ENCODE data around the gene FNBP1L. TPM values are rescaled to one million over a fixed set of nuclear protein-coding genes. Genes with fewer than 3 reads are reported as not detected.
"Not testable (repeated sequence)": the region's sequence is repeated elsewhere in the genome, so short reads cannot be mapped to it uniquely, and the experiment has no call there.

Gene FNBP1L
- total RNA-seq, 2 donors from 2014 or later = 3.1 to 4.9 TPM

DNA sequence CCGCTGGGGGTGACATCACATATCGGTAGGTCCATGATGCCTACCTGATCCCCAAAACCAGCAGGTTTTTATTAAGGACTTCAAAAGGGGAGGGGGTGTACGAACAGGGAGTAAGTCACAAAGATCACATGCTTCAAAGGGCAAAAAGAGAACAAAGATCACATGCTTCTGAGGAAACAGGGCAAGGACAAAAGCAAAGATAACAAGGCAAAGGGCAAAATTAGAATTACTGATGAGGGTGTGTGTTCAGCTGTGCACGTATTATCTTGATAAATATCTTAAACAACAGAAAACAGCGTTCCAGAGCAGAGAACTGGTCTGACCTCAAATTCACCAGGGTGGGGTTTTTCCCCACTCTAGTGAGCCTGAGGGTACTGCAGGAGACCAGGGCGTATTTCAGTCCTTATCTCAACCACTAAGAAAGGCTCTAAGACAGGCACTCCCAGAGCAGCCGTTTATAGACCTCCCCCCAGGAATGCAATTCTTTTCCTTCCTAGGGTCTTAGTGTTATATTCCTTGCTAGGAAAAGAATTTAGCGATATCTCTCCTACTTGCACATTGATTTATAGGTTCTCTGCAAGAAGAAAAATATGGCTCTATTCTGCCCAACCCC lies 31.3 kb downstream of the FNBP1L start:
- not testable (repeated sequence) for H3K36me3 Mint-ChIP-seq (ENCODE audit: low read depth); ATAC-seq; H3K27ac Mint-ChIP-seq; DNase-seq; H3K9me3 ChIP-seq (ENCODE audit: control insufficient read depth, low read length, poor library complexity, severe bottlenecking); H3K4me3 Mint-ChIP-seq; H3K27me3 Mint-ChIP-seq; H3K4me1 Mint-ChIP-seq

DNA sequence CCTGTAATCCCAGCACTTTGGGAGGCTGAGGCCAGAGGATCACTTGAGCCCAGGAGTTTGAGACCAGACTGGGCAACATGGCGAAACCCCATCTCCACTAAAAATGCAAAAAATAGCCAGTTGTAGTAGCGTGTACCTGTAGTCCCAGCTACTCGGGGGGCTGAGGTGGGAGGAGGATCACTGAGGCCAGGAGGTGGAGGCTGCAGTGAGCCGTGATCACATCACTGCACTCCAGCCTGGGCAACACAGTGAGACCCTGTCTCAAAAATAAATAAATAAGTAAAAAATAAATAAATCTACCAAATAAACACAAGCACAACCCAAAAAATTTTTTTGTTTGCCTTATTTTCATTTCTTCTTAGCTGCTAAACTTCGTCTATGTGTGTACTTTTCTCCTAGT lies 34.0 kb downstream of the FNBP1L start:
- not testable (repeated sequence) for ATAC-seq; DNase-seq; H3K4me1 Mint-ChIP-seq; H3K27me3 Mint-ChIP-seq; H3K36me3 Mint-ChIP-seq (ENCODE audit: low read depth); H3K9me3 ChIP-seq (ENCODE audit: control insufficient read depth, low read length, poor library complexity, severe bottlenecking); H3K27ac Mint-ChIP-seq; H3K4me3 Mint-ChIP-seq

DNA sequence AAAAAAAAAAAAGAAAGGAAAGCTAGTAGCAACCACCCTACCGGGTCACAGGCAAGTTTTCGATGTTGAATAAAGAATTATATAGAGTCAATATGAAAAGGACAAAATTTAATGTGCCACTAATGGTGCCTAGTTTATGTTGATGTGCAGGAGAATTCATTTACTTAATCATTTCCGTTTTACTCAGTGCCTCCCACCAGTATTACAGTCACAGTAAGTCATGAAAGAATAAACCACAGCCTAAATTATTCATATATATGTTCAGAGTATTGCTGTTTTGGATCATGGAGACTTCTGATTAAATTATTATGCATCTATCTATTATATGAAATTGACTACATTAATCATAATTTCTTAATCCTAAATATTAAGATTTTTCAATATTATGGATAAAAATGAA lies 35.3 kb downstream of the FNBP1L start:
- H3K9me3 ChIP-seq (ENCODE audit: control insufficient read depth, low read length, poor library complexity, severe bottlenecking) = peaks cover 3% of the 10 kb centered on the region
- Mint-ChIP-seq H3K4me3 (no peak overlapping the region), H3K27me3 (no peaks in the 10 kb centered on the region), H3K36me3 (ENCODE audit: low read depth) (no peaks in the 10 kb centered on the region), H3K4me1 (peaks cover 4% of the 10 kb centered on the region), H3K27ac (no peak overlapping the region)
- ATAC-seq (no peak), DNase-seq (no peak)

DNA sequence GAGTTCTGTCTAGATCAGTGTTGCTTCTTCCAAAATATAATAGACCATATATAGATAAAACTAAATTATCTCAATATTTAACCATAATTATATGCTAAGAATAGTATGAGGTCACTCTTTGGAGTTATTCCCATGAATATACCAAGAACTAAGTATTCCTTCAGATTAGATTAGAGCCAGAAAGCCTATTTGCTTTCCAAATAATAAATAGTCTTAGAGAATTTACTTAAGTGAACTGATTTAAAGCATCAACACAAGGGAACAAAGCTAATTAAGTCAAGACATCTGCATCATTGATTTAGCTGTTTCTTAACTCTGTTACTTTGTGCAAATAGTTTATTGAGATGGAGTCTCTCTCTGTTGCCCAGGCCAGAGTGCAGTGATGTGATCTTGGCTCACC lies 35.7 kb downstream of the FNBP1L start:
- Mint-ChIP-seq H3K4me3 (no peak overlapping the region), H3K27ac (no peak overlapping the region), H3K27me3 (no peaks in the 10 kb centered on the region), H3K4me1 (peaks cover 4% of the 10 kb centered on the region), H3K36me3 (ENCODE audit: low read depth) (no peaks in the 10 kb centered on the region)
- ATAC-seq (no peak), DNase-seq (no peak)
- no peaks in the 10 kb centered on the region for H3K9me3 ChIP-seq (ENCODE audit: control insufficient read depth, low read length, poor library complexity, severe bottlenecking)

DNA sequence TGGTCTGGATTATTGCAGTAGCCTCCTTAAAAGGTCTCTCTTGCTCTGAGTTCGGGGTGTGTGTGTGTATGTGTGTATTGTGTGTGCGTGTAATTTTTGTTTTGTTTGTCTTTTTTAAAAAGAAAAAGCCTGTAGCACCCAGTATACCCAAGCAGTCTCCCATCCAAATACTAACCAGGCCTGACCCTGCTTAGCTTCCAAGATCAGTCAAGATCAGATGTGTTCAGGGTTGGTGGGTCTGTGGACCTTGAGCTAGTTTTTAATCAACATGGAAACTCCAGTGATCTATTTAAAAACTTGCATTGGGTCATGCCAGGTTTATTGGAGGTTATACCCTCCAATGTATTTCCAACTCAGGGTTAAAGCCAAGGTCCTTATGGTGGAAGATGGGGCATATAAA lies 40.3 kb downstream of the FNBP1L start:
- Mint-ChIP-seq H3K4me1 (peaks cover 4% of the 10 kb centered on the region), H3K36me3 (ENCODE audit: low read depth) (peaks cover 3% of the 10 kb centered on the region), H3K27ac (no peak overlapping the region), H3K27me3 (no peaks in the 10 kb centered on the region), H3K4me3 (no peak overlapping the region)
- DNase-seq (no peak), ATAC-seq (no peak)
- no peaks in the 10 kb centered on the region for H3K9me3 ChIP-seq (ENCODE audit: control insufficient read depth, low read length, poor library complexity, severe bottlenecking)

DNA sequence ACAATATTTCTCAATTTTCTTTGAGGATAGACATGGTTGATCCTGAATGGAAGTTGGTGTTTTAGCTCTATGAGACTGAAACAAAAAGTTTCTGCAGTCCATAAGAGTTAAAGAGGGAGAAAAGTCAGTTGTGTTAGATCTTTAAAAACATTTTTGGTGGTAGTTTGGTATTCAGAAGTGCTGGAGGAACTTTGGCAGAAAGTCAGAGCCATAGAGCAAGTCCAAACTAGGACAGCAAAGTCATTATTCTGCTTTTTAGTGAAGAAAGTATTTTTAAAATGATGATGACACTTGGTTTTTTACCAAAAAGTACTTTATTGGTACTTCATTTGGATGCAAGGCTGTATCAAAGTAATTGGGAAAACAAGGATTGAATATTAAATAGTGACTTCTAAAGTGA lies 41.8 kb downstream of the FNBP1L start:
- peaks cover 4% of the 10 kb centered on the region for H3K4me1 Mint-ChIP-seq
- no peaks in the 10 kb centered on the region for H3K27me3 Mint-ChIP-seq
- no peak overlapping the region for H3K27ac Mint-ChIP-seq
- no peak overlapping the region for H3K4me3 Mint-ChIP-seq
- no peaks in the 10 kb centered on the region for H3K9me3 ChIP-seq (ENCODE audit: control insufficient read depth, low read length, poor library complexity, severe bottlenecking)
- peaks cover 3% of the 10 kb centered on the region for H3K36me3 Mint-ChIP-seq (ENCODE audit: low read depth)
- DNase-seq (no peak), ATAC-seq (no peak)

DNA sequence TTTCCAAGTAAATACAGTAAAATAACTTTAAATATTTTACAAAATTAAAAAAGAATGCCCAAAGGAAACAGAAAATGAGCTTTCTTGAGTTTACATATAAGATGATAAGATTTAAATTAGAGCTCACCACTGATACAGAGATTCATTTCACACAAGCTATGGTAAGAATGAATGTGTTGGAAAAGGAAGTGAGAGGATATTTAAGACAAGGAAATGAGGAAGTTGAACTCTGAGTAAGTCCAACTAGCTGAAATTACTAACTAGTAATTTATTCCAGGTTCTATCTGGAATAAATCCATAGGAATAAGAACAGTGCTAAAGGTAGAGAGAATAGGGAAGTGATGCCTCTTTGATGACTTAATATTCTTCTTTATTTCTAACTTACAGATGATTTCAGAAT lies 42.4 kb downstream of the FNBP1L start:
- H3K36me3 Mint-ChIP-seq (ENCODE audit: low read depth) = peaks cover 3% of the 10 kb centered on the region
- DNase-seq (no peak), ATAC-seq (no peak)
- H3K27ac Mint-ChIP-seq = no peak overlapping the region
- no peaks in the 10 kb centered on the region for H3K9me3 ChIP-seq (ENCODE audit: control insufficient read depth, low read length, poor library complexity, severe bottlenecking)
- H3K4me1 Mint-ChIP-seq = peaks cover 4% of the 10 kb centered on the region
- no peaks in the 10 kb centered on the region for H3K27me3 Mint-ChIP-seq
- no peak overlapping the region for H3K4me3 Mint-ChIP-seq

DNA sequence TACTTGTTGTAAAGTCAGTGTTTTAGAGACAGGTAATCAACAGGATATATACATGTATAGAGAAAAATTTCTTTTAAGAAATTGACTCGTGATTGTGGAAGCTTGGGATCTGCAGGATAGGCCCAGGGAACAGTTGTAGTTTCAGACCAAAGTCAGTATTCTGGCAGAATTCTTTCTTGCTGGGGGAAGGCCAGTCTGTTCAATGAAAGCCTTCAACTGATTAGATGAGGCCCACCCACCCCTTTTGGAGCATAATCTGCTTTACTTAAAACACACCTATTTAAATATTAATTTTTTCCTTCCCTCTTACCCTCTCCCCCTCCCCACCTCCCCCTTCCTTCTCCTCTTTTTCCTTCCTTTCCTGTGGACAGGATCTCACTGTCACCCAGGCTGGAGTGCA lies 48.0 kb downstream of the FNBP1L start:
- no peaks in the 10 kb centered on the region for H3K27me3 Mint-ChIP-seq
- peaks cover 2% of the 10 kb centered on the region for H3K4me1 Mint-ChIP-seq
- H3K36me3 Mint-ChIP-seq (ENCODE audit: low read depth) = peaks cover 2% of the 10 kb centered on the region
- DNase-seq (no peak), ATAC-seq (no peak)
- H3K9me3 ChIP-seq (ENCODE audit: control insufficient read depth, low read length, poor library complexity, severe bottlenecking) = no peaks in the 10 kb centered on the region
- no peak overlapping the region for H3K27ac Mint-ChIP-seq
- H3K4me3 Mint-ChIP-seq = no peak overlapping the region

DNA sequence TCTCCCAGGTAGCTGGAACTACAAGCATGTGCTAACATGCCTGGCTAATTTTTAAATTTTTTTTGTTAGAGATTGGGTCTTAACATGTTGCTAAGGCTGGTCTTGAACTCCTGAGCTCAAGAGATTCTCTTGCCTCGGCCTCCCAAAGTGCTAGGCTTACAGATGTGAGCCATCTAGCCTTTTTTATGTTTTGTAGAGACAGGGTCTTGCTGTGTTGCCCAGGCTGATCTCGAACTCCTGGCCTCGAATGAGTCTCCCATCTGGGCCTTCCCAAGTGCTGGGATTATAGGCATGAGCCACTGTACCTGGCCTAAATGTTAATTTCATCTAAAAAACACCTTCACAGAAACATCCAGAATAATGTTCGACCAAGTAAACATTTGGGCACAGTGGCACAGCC lies 48.6 kb downstream of the FNBP1L start:
- Mint-ChIP-seq H3K27ac (no peak overlapping the region), H3K4me3 (no peak overlapping the region), H3K4me1 (peaks cover 2% of the 10 kb centered on the region), H3K36me3 (ENCODE audit: low read depth) (peaks cover 2% of the 10 kb centered on the region), H3K27me3 (no peaks in the 10 kb centered on the region)
- DNase-seq (no peak), ATAC-seq (no peak)
- H3K9me3 ChIP-seq (ENCODE audit: control insufficient read depth, low read length, poor library complexity, severe bottlenecking) = no peaks in the 10 kb centered on the region

DNA sequence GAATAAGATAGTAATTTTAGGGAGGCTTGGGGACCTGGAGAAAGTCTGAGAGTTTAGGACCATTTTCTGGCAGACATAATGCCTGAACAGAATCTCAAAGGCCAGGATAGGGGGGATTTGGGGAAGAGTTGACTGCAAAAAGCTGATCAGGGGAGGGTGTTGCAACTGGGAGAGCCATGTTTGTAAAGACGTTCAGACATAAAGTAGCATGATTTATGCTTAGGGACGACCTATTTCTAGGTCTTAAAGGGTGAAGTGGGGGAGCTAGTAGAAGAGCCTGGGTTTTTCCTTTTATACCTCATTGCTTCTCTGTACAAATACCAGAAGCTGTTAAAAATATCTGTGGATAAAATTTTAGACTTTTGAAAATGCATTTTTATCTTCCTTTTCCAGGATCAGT lies 51.2 kb downstream of the FNBP1L start:
- no peaks in the 10 kb centered on the region for H3K9me3 ChIP-seq (ENCODE audit: control insufficient read depth, low read length, poor library complexity, severe bottlenecking)
- Mint-ChIP-seq H3K4me3 (no peak overlapping the region), H3K36me3 (ENCODE audit: low read depth) (peaks cover 2% of the 10 kb centered on the region), H3K4me1 (peaks cover 4% of the 10 kb centered on the region), H3K27me3 (no peaks in the 10 kb centered on the region), H3K27ac (no peak overlapping the region)
- DNase-seq = no peak
- no peak for ATAC-seq

DNA sequence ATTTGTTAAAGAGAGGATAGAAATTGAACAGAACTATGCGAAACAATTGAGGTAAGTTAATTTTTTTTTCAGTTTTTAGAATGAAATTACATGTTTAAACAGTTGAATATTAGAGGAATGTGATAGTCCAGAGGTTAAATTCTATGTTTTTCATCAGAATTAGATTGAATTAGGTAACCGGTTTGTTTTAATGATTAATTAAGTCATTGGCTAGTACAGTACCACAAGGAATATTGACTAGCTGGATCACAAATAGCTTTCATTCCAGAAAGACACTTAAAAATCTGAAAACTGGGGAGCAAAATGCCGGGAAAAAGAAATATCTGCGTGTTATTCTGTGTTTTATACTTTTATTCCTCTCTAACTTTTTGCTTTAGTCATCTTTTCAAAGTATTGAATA lies 51.6 kb downstream of the FNBP1L start:
- Mint-ChIP-seq H3K27me3 (no peaks in the 10 kb centered on the region), H3K4me1 (peaks cover 8% of the 10 kb centered on the region), H3K27ac (no peak overlapping the region), H3K36me3 (ENCODE audit: low read depth) (peaks cover 2% of the 10 kb centered on the region), H3K4me3 (no peak overlapping the region)
- ATAC-seq (no peak), DNase-seq (no peak)
- no peaks in the 10 kb centered on the region for H3K9me3 ChIP-seq (ENCODE audit: control insufficient read depth, low read length, poor library complexity, severe bottlenecking)

DNA sequence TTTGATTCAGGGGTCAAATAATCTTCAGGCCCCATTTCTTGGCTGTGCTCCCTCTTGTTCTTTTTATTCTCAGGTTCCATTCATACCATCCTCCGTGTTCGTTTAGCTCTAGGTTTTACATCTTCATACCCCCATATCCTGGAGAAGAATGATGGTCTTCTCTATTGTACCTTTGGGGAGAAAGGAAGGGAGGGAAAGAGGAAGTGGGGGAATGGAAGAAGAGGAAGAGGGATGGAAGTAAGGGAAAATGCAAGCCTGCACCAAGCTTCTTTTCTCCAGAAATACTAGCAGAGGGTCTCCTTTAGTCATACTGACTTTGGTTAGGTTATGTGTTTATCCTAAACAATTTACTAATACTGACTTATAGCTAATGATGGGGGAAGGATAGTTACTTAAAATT lies 52.4 kb downstream of the FNBP1L start:
- Mint-ChIP-seq H3K4me1 (peaks cover 9% of the 10 kb centered on the region), H3K36me3 (ENCODE audit: low read depth) (peaks cover 2% of the 10 kb centered on the region), H3K27me3 (no peaks in the 10 kb centered on the region), H3K4me3 (no peak overlapping the region), H3K27ac (no peak overlapping the region)
- ATAC-seq (no peak), DNase-seq (no peak)
- no peaks in the 10 kb centered on the region for H3K9me3 ChIP-seq (ENCODE audit: control insufficient read depth, low read length, poor library complexity, severe bottlenecking)

DNA sequence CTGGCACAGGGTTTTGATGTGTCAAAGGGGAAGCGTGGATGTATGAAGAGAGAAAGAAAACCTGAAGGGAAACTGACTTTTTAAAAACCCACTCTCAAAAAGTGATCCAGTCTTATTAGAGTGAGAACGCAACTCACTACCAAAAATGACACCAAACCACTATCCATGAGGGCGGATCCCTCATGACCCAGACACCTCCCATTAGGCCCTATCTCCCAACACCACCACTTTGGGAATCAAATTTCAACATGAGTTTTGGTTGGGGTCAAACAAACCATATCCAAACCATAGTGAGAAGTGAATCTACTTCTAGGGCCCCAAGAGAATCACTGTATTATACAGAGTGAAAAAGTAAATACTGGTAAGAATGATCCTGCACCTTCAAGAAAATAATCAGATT lies 53.5 kb downstream of the FNBP1L start:
- Mint-ChIP-seq H3K4me3 (no peak overlapping the region), H3K36me3 (ENCODE audit: low read depth) (peaks cover 2% of the 10 kb centered on the region), H3K27ac (no peak overlapping the region), H3K27me3 (no peaks in the 10 kb centered on the region), H3K4me1 (peaks cover 12% of the 10 kb centered on the region)
- DNase-seq = no peak
- ATAC-seq = no peak
- H3K9me3 ChIP-seq (ENCODE audit: control insufficient read depth, low read length, poor library complexity, severe bottlenecking) = no peaks in the 10 kb centered on the region

DNA sequence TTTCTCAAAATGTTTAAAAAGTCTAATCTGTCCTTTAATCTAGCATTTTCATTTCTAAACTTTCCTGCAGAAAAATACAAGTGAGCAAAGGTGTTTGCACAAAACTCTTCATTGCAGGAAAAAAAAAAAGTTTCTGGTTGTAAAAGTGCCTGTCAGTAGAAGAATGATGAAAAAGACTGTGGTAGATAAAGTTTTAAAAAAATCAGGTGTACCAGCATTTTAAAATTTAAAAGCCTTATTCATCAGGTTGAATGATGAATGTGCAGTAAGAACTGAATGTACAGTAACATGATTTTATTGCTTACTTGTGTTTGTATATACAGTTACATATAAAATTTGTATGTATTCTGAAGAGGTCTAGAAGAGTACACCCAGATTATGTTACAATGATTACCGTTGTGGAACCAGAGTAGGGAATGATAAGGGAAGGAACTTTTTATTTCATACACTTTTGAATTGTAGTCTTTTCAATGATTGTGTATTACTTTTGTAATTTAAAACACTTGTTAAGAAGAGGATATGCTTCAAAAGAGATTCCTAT lies 54.0 kb downstream of the FNBP1L start:
- H3K4me1 Mint-ChIP-seq = peaks cover 12% of the 10 kb centered on the region

More for the DNA sequence above, 54.0 kb downstream of the FNBP1L start:
- Mint-ChIP-seq H3K27ac (no peak overlapping the region), H3K27me3 (no peaks in the 10 kb centered on the region), H3K36me3 (ENCODE audit: low read depth) (peaks cover 2% of the 10 kb centered on the region), H3K4me3 (peak overlapping the region; percentile 36)
- H3K9me3 ChIP-seq (ENCODE audit: control insufficient read depth, low read length, poor library complexity, severe bottlenecking) = no peaks in the 10 kb centered on the region
- ATAC-seq (no peak), DNase-seq (no peak)
